Measurements from ENCODE around the gene PCDHGB7. TPM values are rescaled to one million over a fixed set of nuclear protein-coding genes. Genes with fewer than 3 reads are reported as not detected.
"Not testable (repeated sequence)": the region's sequence is repeated elsewhere in the genome, so short reads cannot be mapped to it uniquely, and the experiment has no call there.

The PCDHGB7 gene
- 0.12 and 0.17 TPM in 2 replicates for total RNA-seq

GRCh38 chr5:141417494-141418172 is at the start of gene PCDHGB7:
PCDHGB7 (plus strand) TSS chr5:141417677; CDS start chr5:141417860, 183 bp downstream.
- Mint-ChIP-seq H3K9me3 (peaks cover 42% of the 10 kb centered on the region), H3K4me3 (peak within 1 kb of the TSS; percentile 82), H3K4me1 (peaks cover 28% of the 10 kb centered on the region), H3K27me3 (peaks cover 66% of the 10 kb centered on the region), H3K27ac (peak within 1 kb of the TSS; percentile 53)
- intact Hi-C loops (cut with micrococcal nuclease); H3K36me3 Mint-ChIP-seq (ENCODE audit: low read depth): not testable (repeated sequence)
- peak; percentile 87 for DNase-seq

DNA sequence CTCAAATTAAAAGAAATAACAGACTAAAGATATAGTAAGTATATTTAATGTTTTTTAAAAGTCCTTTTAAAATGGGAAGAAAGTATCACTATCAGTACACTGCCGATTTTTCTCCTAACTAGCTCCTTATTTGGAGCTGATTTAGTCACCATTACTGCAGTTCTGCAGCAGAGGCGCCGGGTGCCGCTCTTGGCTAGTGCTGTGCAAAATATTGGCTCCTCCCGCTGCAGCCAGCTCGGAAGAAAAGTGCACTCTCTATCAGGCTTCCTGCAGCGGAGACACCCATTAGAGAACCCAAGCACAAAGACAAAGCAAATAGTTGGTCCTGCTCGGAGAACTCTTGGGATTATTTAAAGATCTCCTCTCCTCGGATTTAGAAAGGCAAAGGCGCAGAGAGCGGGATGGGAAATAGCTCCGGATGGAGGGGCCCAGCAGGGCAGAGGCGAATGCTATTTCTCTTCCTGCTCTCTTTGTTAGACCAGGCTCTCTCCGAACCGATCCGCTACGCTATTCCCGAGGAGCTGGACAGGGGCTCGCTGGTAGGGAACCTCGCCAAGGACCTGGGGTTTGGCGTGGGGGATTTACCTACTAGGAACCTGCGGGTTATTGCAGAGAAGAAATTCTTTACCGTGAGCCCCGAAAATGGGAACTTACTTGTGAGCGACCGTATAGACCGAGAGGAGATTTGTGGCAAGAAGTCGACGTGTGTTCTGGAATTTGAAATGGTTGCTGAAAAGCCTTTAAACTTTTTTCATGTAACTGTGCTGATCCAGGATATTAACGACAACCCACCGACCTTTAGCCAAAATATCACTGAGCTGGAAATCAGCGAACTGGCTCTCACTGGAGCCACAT is 47.3 kb upstream of the PCDHGB7 start, which contains the start of gene PCDHGB3:
Gene PCDHGB3, plus strand, starts transcription at position 249 of the 855 bp plus-strand sequence. Its CDS starts 153 bp downstream, at position 402.
- intact Hi-C loops (cut with micrococcal nuclease), result no loop called here
- peaks cover 28% of the 10 kb centered on the region for H3K9me3 Mint-ChIP-seq
- DNase-seq, result peak; percentile 71
- peaks cover 17% of the 10 kb centered on the region for H3K27me3 Mint-ChIP-seq
- peaks cover 5% of the 10 kb centered on the region for H3K36me3 Mint-ChIP-seq (ENCODE audit: low read depth)
- no peak within 1 kb of the TSS for H3K27ac Mint-ChIP-seq
- H3K4me1 Mint-ChIP-seq, result peaks cover 2% of the 10 kb centered on the region
- H3K4me3 Mint-ChIP-seq, result peak within 1 kb of the TSS; percentile 79

GRCh38 chr5:141371572-141372475 is 45.7 kb upstream of the PCDHGB7 start:
- Mint-ChIP-seq H3K27me3 (peaks cover 14% of the 10 kb centered on the region), H3K27ac (no peak overlapping the region), H3K4me3 (no peak overlapping the region), H3K4me1 (peaks cover 2% of the 10 kb centered on the region), H3K36me3 (ENCODE audit: low read depth) (peaks cover 3% of the 10 kb centered on the region), H3K9me3 (peaks cover 25% of the 10 kb centered on the region)
- peak; percentile 50 for DNase-seq
- intact Hi-C loops (cut with micrococcal nuclease), result no loop called here

DNA sequence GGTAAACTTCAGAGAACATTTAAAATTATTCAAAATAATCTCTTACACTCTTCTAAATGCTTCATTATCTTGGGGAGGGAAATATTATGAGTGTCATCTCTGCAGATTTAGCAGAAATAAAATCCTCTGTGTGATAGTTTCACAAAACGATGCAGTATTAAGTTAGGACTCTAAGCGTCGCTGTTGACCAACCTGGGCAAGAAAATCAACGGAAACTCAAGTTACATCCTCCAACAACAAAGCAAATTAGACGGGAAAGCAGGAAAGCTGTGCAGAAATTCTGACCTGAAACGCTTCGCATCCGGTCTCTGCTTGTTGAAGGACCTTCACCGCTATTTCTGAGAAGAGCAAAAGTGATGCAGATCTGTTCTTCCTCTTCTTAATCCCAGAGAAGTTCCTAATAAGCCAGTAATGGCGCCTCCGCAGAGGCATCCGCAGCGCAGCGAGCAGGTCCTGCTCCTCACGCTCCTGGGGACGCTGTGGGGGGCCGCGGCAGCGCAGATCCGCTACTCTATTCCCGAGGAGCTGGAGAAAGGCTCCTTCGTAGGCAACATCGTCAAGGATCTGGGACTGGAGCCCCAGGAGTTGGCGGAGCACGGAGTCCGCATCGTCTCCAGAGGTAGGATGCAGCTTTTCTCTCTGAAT is 43.7 kb upstream of the PCDHGB7 start, which contains the start of gene PCDHGA6:
Gene PCDHGA6, plus strand, starts transcription at position 219 of the 645 bp plus-strand sequence. Its CDS starts 193 bp downstream, at position 412.
- Mint-ChIP-seq H3K36me3 (ENCODE audit: low read depth) (peaks cover 3% of the 10 kb centered on the region), H3K9me3 (peaks cover 25% of the 10 kb centered on the region), H3K4me1 (peaks cover 2% of the 10 kb centered on the region), H3K27me3 (peaks cover 14% of the 10 kb centered on the region), H3K4me3 (no peak within 1 kb of the TSS), H3K27ac (no peak within 1 kb of the TSS)
- intact Hi-C loops (cut with micrococcal nuclease), result no loop called here
- DNase-seq, result peak; percentile 55

- intact Hi-C loops (cut with micrococcal nuclease), result no loop called here
- peaks cover 2% of the 10 kb centered on the region for H3K4me1 Mint-ChIP-seq
- peaks cover 25% of the 10 kb centered on the region for H3K9me3 Mint-ChIP-seq
- H3K27ac Mint-ChIP-seq, result no peak overlapping the region
- H3K4me3 Mint-ChIP-seq, result no peak overlapping the region
- peaks cover 14% of the 10 kb centered on the region for H3K27me3 Mint-ChIP-seq
- H3K36me3 Mint-ChIP-seq (ENCODE audit: low read depth), result peaks cover 3% of the 10 kb centered on the region
- DNase-seq, result no peak
Observed at GRCh38 chr5:141374627-141375026, 42.9 kb upstream of the PCDHGB7 start.

DNA sequence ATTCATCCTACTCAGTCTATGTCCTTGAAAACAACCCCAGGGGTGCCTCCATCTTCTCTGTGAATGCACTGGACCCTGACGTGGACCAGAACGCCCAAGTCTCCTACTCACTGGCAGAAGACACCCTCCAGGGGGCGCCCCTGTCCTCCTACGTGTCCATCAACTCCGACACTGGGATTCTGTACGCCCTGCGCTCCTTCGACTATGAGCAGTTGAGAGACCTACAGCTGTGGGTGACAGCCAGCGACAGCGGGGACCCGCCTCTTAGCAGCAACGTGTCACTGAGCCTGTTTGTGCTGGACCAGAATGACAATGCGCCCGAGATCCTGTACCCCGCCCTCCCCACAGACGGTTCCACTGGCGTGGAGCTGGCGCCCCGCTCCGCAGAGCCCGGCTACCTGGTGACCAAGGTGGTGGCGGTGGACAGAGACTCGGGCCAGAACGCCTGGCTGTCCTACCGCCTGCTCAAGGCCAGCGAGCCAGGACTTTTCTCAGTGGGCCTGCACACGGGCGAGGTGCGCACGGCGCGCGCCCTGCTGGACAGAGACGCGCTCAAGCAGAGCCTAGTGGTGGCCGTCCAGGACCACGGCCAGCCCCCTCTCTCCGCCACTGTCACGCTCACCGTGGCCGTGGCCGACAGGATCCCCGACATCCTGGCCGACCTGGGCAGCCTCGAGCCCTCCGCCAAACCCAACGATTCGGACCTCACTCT is 41.9 kb upstream of the PCDHGB7 start:
- Mint-ChIP-seq H3K9me3 (peaks cover 22% of the 10 kb centered on the region), H3K27me3 (peaks cover 11% of the 10 kb centered on the region)
- intact Hi-C loops (cut with micrococcal nuclease); H3K36me3 Mint-ChIP-seq (ENCODE audit: low read depth); H3K27ac Mint-ChIP-seq; DNase-seq; H3K4me3 Mint-ChIP-seq; H3K4me1 Mint-ChIP-seq: not testable (repeated sequence)

GRCh38 chr5:141382469-141383294 is 34.8 kb upstream of the PCDHGB7 start, which contains the start of gene PCDHGA7:
PCDHGA7 (plus strand) TSS chr5:141382742; CDS start chr5:141382900, 158 bp downstream.
- no peaks in the 10 kb centered on the region for H3K36me3 Mint-ChIP-seq (ENCODE audit: low read depth)
- peak within 1 kb of the TSS; percentile 82 for H3K4me3 Mint-ChIP-seq
- H3K27ac Mint-ChIP-seq, result peak within 1 kb of the TSS; percentile 20
- H3K4me1 Mint-ChIP-seq, result no peaks in the 10 kb centered on the region
- peaks cover 8% of the 10 kb centered on the region for H3K27me3 Mint-ChIP-seq
- intact Hi-C loops (cut with micrococcal nuclease), result no loop called here
- H3K9me3 Mint-ChIP-seq, result peaks cover 4% of the 10 kb centered on the region
- DNase-seq, result peak; percentile 55

DNA sequence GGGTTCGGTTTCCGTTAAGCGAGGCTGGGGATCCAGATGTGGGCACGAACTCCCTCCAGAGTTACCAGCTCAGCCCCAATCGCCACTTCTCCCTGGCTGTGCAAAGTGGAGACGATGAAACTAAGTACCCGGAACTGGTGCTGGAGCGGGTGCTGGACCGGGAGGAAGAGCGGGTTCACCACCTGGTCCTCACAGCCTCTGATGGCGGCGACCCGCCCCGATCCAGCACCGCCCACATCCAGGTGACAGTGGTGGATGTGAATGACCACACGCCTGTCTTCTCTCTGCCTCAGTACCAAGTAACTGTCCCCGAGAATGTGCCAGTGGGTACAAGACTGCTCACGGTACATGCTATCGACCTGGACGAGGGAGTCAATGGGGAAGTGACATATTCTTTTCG is 34.1 kb upstream of the PCDHGB7 start:
- Mint-ChIP-seq H3K36me3 (ENCODE audit: low read depth) (no peaks in the 10 kb centered on the region), H3K27me3 (peaks cover 8% of the 10 kb centered on the region), H3K4me1 (no peaks in the 10 kb centered on the region), H3K9me3 (peaks cover 6% of the 10 kb centered on the region), H3K4me3 (peak overlapping the region; percentile 82), H3K27ac (no peak overlapping the region)
- intact Hi-C loops (cut with micrococcal nuclease), result no loop called here
- DNase-seq, result no peak

DNA sequence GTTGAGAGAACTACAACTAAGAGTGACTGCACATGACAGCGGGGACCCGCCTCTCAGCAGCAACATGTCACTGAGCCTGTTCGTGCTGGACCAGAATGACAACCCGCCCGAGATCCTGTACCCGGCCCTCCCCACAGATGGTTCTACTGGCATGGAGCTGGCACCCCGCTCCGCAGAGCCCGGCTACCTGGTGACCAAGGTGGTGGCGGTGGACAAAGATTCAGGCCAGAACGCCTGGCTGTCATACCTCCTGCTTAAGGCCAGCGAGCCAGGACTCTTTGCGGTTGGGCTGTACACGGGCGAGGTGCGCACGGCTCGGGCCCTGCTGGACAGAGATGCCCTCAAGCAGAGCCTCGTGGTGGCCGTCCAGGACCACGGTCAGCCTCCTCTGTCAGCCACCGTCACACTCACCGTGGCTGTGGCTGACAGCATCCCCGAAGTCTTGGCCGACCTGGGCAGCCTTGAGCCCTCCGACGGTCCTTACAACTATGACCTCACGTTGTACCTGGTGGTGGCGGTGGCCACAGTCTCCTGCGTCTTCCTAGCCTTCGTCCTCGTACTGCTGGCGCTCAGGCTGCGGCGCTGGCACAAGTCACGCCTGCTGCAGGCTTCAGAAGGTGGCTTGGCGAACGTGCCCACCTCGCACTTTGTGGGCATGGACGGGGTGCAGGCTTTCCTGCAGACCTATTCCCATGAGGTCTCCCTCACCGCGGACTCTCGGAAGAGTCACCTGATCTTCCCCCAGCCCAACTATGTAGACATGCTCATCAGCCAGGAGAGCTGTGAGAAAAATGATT is 32.8 kb upstream of the PCDHGB7 start:
- no peaks in the 10 kb centered on the region for H3K36me3 Mint-ChIP-seq (ENCODE audit: low read depth)
- no peak overlapping the region for H3K27ac Mint-ChIP-seq
- intact Hi-C loops (cut with micrococcal nuclease), result no loop called here
- no peaks in the 10 kb centered on the region for H3K4me1 Mint-ChIP-seq
- H3K4me3 Mint-ChIP-seq, result no peak overlapping the region
- DNase-seq, result no peak
- peaks cover 14% of the 10 kb centered on the region for H3K9me3 Mint-ChIP-seq
- H3K27me3 Mint-ChIP-seq, result peaks cover 13% of the 10 kb centered on the region

DNA sequence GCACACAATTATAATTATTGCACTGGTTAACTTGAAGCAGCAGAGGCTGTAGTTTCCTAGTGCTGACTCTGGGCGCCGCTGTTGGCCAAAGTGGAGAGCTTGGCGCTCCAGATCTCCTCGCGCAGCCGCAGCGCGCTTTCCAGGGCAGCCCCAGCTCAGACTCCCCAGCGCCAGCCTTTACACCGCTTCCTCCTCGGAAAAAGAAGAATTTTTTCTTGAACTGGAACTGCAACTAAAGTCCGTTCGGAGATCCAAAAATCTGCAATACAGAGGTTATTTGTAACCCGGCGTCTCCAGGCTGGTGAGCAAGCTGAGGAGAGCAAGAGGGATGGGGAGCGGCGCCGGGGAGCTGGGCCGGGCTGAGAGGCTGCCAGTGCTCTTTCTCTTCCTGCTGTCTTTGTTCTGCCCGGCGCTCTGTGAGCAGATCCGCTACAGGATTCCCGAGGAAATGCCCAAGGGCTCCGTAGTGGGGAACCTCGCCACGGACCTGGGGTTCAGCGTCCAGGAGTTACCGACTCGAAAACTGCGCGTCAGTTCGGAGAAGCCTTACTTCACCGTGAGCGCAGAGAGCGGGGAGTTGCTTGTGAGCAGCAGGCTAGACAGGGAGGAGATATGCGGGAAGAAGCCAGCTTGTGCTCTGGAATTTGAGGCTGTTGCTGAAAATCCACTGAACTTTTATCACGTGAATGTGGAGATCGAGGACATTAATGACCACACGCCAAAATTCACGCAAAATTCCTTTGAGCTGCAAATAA is 29.7 kb upstream of the PCDHGB7 start, which contains the start of gene PCDHGB4:
Gene PCDHGB4, plus strand, starts transcription at position 142 of the 755 bp plus-strand sequence. Its CDS starts 187 bp downstream, at position 329.
- Mint-ChIP-seq H3K27me3 (peaks cover 17% of the 10 kb centered on the region), H3K9me3 (peaks cover 25% of the 10 kb centered on the region), H3K4me3 (peak within 1 kb of the TSS; percentile 56)
- H3K4me1 Mint-ChIP-seq; intact Hi-C loops (cut with micrococcal nuclease); H3K27ac Mint-ChIP-seq; H3K36me3 Mint-ChIP-seq (ENCODE audit: low read depth): not testable (repeated sequence)
- peak; percentile 74 for DNase-seq

GRCh38 chr5:141388661-141389060 is 28.8 kb upstream of the PCDHGB7 start:
- peak overlapping the region; percentile 8 for H3K4me3 Mint-ChIP-seq
- H3K9me3 Mint-ChIP-seq, result peaks cover 30% of the 10 kb centered on the region
- peaks cover 16% of the 10 kb centered on the region for H3K27me3 Mint-ChIP-seq
- no peaks in the 10 kb centered on the region for H3K4me1 Mint-ChIP-seq
- no peak overlapping the region for H3K27ac Mint-ChIP-seq
- intact Hi-C loops (cut with micrococcal nuclease), result no loop called here
- H3K36me3 Mint-ChIP-seq (ENCODE audit: low read depth), result peaks cover 3% of the 10 kb centered on the region
- DNase-seq, result no peak
